ENCODE measurements around the gene COL18A1.

DNA sequence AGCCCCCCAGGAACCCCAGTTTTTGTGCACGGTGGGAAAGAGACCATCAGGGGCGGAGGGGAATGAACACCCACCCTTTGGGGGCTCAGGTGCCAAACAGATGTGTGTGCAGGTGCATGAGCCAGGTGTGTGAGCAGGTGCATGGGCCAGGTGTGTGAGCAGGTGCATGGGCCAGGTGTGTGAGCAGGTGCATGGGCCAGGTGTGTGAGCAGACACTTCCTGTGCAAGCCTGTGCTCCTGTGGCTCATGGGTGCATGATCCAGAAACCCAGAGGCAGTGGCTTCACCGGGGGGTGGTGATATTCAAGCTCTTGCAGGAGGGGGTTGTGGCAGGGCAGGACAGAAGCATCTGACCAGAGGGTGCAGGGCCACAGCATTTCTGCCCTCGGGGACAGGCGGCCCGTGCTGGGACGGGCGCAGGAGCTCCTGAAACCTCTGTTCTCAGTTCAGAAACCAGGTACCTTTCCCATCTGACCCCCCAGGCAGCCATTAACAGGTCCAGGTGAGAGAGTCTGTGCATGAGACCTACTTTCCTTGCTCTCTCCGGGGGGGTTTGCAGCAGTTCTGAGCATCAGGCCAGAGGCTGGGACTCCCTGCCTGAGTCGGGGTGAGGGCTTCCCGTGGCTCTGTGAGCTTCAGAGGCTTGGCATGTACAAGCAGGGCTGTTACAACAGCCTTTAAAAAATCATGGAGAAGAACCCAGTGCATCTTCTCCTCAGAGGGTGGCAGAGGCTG lies 29.1 kb downstream of the COL18A1 start:
- no peak for TF ChIP-seq EZH2phosphoT487 (IDR thresholded peaks at IDR 0.05; ENCODE audit: borderline replicate concordance)
- TF ChIP-seq, protein P1, sequence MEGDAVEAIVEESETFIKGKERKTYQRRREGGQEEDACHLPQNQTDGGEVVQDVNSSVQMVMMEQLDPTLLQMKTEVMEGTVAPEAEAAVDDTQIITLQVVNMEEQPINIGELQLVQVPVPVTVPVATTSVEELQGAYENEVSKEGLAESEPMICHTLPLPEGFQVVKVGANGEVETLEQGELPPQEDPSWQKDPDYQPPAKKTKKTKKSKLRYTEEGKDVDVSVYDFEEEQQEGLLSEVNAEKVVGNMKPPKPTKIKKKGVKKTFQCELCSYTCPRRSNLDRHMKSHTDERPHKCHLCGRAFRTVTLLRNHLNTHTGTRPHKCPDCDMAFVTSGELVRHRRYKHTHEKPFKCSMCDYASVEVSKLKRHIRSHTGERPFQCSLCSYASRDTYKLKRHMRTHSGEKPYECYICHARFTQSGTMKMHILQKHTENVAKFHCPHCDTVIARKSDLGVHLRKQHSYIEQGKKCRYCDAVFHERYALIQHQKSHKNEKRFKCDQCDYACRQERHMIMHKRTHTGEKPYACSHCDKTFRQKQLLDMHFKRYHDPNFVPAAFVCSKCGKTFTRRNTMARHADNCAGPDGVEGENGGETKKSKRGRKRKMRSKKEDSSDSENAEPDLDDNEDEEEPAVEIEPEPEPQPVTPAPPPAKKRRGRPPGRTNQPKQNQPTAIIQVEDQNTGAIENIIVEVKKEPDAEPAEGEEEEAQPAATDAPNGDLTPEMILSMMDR (conservative IDR thresholded peaks at IDR 0.05; ENCODE audit: low read length): no peak

Measured in Loucy (cell line).